ENCODE measurements around the gene PARD3.

The PARD3 gene

DNA sequence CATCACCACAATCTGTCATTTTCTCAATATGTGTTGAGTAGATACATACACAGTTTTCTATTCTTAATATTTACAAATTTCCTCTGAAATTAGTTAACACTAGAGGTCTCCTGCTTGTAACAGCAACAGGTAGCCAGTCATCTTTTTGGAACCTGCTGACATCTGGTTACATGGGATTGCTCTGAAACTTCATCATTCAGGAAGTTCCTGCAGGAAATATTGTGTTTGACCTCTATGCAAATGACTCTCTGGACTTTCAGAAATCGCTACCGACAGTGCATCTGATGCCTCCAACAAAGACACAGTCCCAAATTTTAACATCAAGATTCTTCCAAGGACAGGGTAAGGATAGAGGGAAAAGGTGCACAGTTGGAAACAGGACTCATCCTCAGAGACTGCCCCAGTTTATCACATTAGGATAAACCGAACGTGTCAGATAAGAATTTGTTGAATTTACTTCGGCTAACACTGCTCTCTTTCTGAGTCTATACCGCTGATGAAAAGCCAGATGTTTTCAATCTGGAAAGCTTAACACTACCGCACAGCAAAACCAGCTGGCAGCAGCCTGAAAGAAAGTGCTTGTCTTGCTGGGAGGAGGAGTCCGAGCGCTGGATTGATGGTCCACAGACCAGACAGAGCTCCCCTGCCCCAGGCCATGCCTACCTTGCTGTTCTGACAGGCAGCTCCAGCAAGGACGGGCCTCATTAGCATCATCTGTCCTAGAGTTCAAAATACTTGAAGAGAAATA is 633.4 kb downstream of the PARD3 start:
- no peak overlapping the region for H3K4me3 ChIP-seq (ENCODE audit: low read depth, low read length)
- no peaks in the 10 kb centered on the region for H3K9me3 ChIP-seq (ENCODE audit: severe bottlenecking)
- H3K36me3 ChIP-seq = no peaks in the 10 kb centered on the region
- TF ChIP-seq, protein P1, sequence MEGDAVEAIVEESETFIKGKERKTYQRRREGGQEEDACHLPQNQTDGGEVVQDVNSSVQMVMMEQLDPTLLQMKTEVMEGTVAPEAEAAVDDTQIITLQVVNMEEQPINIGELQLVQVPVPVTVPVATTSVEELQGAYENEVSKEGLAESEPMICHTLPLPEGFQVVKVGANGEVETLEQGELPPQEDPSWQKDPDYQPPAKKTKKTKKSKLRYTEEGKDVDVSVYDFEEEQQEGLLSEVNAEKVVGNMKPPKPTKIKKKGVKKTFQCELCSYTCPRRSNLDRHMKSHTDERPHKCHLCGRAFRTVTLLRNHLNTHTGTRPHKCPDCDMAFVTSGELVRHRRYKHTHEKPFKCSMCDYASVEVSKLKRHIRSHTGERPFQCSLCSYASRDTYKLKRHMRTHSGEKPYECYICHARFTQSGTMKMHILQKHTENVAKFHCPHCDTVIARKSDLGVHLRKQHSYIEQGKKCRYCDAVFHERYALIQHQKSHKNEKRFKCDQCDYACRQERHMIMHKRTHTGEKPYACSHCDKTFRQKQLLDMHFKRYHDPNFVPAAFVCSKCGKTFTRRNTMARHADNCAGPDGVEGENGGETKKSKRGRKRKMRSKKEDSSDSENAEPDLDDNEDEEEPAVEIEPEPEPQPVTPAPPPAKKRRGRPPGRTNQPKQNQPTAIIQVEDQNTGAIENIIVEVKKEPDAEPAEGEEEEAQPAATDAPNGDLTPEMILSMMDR (IDR thresholded peaks at IDR 0.05; ENCODE audit: low read depth, low read length) = no peak
- H3K27me3 ChIP-seq (ENCODE audit: insufficient read depth, low read depth, severe bottlenecking) = no peaks in the 10 kb centered on the region
- H3K27ac ChIP-seq = no peak overlapping the region
- DNase-seq = no peak

DNA sequence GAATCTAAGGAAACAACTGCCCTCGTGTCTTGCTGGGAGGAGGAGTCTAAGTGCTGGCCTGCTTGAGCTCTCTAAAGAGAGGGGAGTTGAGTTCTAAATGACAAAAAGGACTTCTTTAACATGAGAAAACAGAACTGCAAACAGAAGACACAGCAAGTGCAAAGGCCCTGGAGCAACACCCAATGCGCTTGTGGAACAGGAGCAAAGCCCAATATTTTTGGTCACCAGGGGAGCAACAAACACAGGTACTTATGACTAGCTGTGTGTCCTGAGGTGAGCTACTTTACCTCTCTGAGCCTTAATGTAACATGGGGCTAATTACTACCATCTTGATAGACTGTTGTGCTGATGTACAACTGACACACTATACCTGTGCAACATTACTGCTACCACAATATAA is 634.3 kb downstream of the PARD3 start:
- H3K27ac ChIP-seq = no peak overlapping the region
- no peak for DNase-seq
- TF ChIP-seq, protein P1 (IDR thresholded peaks at IDR 0.05; ENCODE audit: low read depth, low read length) = no peak

DNA sequence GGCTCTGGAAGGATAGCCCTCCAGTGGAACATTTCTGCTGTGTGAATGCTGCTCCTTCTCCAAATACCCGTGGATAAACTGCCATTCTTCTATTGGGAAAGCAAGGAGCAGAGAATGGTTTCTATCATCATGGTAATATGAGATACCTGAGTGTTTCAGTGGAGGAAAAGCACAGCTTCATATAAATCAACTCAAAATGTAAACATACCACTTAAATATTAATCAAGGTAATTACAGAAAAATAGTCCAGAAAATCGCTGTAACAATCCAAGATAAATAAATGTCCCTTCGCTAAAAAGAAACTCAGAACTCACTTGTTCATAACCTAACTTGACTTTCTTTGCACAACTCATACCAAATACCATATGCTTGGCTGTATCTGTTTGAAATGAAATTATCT is 635.8 kb downstream of the PARD3 start:
- TF ChIP-seq, protein P1 (IDR thresholded peaks at IDR 0.05; ENCODE audit: low read depth, low read length) = no peak
- Histone ChIP-seq H3K27me3 (ENCODE audit: insufficient read depth, low read depth, severe bottlenecking) (no peaks in the 10 kb centered on the region), H3K27ac (no peak overlapping the region), H3K9me3 (ENCODE audit: severe bottlenecking) (no peaks in the 10 kb centered on the region), H3K36me3 (no peaks in the 10 kb centered on the region), H3K4me3 (ENCODE audit: low read depth, low read length) (no peak overlapping the region)
- no peak for DNase-seq

More for the DNA sequence above, 634.3 kb downstream of the PARD3 start:
- H3K27me3 ChIP-seq (ENCODE audit: insufficient read depth, low read depth, severe bottlenecking) = no peaks in the 10 kb centered on the region
- no peaks in the 10 kb centered on the region for H3K36me3 ChIP-seq
- no peaks in the 10 kb centered on the region for H3K9me3 ChIP-seq (ENCODE audit: severe bottlenecking)
- no peak overlapping the region for H3K4me3 ChIP-seq (ENCODE audit: low read depth, low read length)

DNA sequence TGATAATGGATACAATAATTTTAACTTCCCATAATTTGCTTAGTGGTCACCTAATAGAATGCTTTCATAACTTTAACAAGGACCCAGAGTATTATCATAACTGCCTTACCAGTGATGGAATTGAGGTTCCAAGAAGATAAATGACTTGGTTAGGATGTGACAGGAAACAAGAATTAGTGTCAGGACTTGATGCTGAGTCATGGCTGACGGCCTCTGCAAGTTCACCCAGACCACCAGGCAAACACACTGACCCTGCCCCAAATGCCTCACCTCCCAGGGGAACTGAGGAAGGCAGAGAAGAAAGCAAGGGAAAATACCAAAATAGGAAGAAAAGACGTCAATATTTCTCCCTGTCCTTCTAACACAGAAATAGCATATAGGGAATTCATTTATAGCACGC is 636.3 kb downstream of the PARD3 start:
- Histone ChIP-seq H3K36me3 (no peaks in the 10 kb centered on the region), H3K27ac (no peak overlapping the region), H3K9me3 (ENCODE audit: severe bottlenecking) (no peaks in the 10 kb centered on the region), H3K27me3 (ENCODE audit: insufficient read depth, low read depth, severe bottlenecking) (no peaks in the 10 kb centered on the region), H3K4me3 (ENCODE audit: low read depth, low read length) (no peak overlapping the region)
- DNase-seq = no peak
- TF ChIP-seq, protein P1 (IDR thresholded peaks at IDR 0.05; ENCODE audit: low read depth, low read length) = no peak

DNA sequence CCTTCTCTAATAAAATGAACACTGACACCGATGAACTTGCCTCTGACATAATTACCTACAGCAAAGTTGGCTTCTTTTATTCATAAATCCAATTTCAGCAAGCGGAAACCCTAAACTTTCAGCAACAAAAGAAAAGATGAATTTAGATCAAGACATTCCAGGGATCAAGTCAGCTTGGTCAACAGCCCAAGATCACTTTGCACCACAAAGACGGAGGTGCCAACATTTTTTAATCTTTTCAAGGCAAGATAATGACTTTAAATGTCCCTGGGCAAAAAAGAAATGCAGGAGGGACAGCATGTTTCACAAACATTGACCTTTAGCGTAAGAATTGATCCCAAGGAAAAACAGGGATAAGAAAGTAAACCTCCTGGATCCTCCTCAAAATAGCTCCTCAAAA is 636.9 kb downstream of the PARD3 start:
- no peaks in the 10 kb centered on the region for H3K9me3 ChIP-seq (ENCODE audit: severe bottlenecking)
- H3K27ac ChIP-seq = no peak overlapping the region
- H3K4me3 ChIP-seq (ENCODE audit: low read depth, low read length) = no peak overlapping the region
- TF ChIP-seq, protein P1 (IDR thresholded peaks at IDR 0.05; ENCODE audit: low read depth, low read length) = no peak
- no peaks in the 10 kb centered on the region for H3K27me3 ChIP-seq (ENCODE audit: insufficient read depth, low read depth, severe bottlenecking)
- H3K36me3 ChIP-seq = no peaks in the 10 kb centered on the region
- DNase-seq = no peak

DNA sequence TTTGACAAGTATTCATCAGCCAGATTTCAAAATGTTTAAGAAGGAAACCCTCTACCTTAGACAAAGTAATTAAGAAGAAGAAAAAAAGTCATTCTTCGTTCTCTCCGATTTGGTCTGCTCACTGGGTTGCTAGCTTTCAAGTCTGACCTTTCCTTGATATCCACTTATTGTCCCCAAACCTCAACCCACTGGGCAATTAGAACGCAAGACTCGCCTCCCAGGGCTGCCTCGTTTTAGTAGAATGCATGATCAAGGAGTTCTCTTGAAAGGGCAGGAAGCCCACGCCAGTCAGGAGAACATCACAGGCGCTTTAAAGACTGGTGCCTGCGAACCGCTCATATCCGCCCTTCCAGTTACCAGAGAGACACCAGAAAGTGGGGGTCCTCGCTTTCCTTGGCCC is 637.7 kb downstream of the PARD3 start:
- no peaks in the 10 kb centered on the region for H3K36me3 ChIP-seq
- no peak overlapping the region for H3K4me3 ChIP-seq (ENCODE audit: low read depth, low read length)
- DNase-seq = no peak
- no peak overlapping the region for H3K27ac ChIP-seq
- TF ChIP-seq, protein P1 (IDR thresholded peaks at IDR 0.05; ENCODE audit: low read depth, low read length) = no peak
- H3K9me3 ChIP-seq (ENCODE audit: severe bottlenecking) = no peaks in the 10 kb centered on the region
- H3K27me3 ChIP-seq (ENCODE audit: insufficient read depth, low read depth, severe bottlenecking) = no peaks in the 10 kb centered on the region

Measured in WERI-Rb-1 (cell line).